ENCODE data around the gene RNF112. TPM values are rescaled to one million over a fixed set of nuclear protein-coding genes. Genes with fewer than 3 reads are reported as not detected.
A peak's percentile ranks its signal among the peaks of the same experiment; 100 is the strongest.

The RNF112 gene
- total RNA-seq, 1 experiment from 2014 or later: 4.9 TPM

DNA sequence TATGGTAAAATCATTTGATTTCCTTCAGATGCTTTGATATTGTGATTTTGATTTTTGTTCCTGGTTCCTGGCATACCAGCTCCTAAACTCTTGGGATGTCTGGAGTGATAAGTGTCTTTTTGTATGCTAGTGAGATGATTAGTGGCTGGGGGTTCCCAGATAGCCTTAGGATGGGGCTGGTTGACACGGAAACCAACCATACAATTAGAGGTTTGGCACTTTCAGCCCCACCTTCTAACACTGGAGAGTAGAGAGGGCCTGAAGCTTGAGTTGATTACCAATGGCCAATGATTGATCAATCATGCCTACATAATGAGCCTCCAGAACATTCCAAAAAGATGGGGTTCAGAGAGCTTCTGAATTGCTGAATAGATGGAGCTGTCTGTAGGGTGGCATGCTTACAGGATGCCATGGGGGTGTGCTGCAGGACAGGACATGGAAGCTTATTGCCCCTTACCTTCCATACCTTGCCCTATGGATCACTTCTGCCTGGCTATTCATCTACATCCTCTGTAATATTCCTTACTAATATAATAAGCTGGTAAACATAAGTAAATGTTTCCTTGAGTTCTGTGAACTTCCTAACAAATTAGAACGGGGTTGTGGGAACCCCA is 22.8 kb downstream of the RNF112 start:
- Mint-ChIP-seq H3K4me3 (no peak overlapping the region; the same call in 1 of the 2 replicates), H3K27ac (peak overlapping the region; percentile 60), H3K9me3 (no peaks in the 10 kb centered on the region), H3K4me1 (peaks cover 59% of the 10 kb centered on the region), H3K36me3 (no peaks in the 10 kb centered on the region), H3K27me3 (ENCODE audit: low read depth) (no peaks in the 10 kb centered on the region)
- DNase-seq (ENCODE audit: low spot score) (no peak), ATAC-seq (peak; percentile 54)
- no peak for TF ChIP-seq ATF1 (CRISPR knock-in tag; IDR thresholded peaks at IDR 0.05)
- no peak for TF ChIP-seq SMAD3 (CRISPR knock-in tag; IDR thresholded peaks at IDR 0.05; ENCODE audit: borderline replicate concordance)
- no peak for TF ChIP-seq ESRRA (CRISPR knock-in tag; IDR thresholded peaks at IDR 0.05; ENCODE audit: borderline replicate concordance)
- TF ChIP-seq, protein P1, sequence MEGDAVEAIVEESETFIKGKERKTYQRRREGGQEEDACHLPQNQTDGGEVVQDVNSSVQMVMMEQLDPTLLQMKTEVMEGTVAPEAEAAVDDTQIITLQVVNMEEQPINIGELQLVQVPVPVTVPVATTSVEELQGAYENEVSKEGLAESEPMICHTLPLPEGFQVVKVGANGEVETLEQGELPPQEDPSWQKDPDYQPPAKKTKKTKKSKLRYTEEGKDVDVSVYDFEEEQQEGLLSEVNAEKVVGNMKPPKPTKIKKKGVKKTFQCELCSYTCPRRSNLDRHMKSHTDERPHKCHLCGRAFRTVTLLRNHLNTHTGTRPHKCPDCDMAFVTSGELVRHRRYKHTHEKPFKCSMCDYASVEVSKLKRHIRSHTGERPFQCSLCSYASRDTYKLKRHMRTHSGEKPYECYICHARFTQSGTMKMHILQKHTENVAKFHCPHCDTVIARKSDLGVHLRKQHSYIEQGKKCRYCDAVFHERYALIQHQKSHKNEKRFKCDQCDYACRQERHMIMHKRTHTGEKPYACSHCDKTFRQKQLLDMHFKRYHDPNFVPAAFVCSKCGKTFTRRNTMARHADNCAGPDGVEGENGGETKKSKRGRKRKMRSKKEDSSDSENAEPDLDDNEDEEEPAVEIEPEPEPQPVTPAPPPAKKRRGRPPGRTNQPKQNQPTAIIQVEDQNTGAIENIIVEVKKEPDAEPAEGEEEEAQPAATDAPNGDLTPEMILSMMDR (IDR thresholded peaks at IDR 0.05): no peak
- no peak for TF ChIP-seq TCF7 (CRISPR knock-in tag; IDR thresholded peaks at IDR 0.05; ENCODE audit: low read depth)
- TF ChIP-seq CREB1 (CRISPR knock-in tag; IDR thresholded peaks at IDR 0.05): no peak
- TF ChIP-seq, protein P2, sequence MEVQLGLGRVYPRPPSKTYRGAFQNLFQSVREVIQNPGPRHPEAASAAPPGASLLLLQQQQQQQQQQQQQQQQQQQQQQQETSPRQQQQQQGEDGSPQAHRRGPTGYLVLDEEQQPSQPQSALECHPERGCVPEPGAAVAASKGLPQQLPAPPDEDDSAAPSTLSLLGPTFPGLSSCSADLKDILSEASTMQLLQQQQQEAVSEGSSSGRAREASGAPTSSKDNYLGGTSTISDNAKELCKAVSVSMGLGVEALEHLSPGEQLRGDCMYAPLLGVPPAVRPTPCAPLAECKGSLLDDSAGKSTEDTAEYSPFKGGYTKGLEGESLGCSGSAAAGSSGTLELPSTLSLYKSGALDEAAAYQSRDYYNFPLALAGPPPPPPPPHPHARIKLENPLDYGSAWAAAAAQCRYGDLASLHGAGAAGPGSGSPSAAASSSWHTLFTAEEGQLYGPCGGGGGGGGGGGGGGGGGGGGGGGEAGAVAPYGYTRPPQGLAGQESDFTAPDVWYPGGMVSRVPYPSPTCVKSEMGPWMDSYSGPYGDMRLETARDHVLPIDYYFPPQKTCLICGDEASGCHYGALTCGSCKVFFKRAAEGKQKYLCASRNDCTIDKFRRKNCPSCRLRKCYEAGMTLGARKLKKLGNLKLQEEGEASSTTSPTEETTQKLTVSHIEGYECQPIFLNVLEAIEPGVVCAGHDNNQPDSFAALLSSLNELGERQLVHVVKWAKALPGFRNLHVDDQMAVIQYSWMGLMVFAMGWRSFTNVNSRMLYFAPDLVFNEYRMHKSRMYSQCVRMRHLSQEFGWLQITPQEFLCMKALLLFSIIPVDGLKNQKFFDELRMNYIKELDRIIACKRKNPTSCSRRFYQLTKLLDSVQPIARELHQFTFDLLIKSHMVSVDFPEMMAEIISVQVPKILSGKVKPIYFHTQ (CRISPR knock-in tag; IDR thresholded peaks at IDR 0.05): no peak
- TF ChIP-seq, protein P3, sequence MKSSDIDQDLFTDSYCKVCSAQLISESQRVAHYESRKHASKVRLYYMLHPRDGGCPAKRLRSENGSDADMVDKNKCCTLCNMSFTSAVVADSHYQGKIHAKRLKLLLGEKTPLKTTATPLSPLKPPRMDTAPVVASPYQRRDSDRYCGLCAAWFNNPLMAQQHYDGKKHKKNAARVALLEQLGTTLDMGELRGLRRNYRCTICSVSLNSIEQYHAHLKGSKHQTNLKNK (CRISPR knock-in tag; IDR thresholded peaks at IDR 0.05): no peak
- TF ChIP-seq, protein P4, sequence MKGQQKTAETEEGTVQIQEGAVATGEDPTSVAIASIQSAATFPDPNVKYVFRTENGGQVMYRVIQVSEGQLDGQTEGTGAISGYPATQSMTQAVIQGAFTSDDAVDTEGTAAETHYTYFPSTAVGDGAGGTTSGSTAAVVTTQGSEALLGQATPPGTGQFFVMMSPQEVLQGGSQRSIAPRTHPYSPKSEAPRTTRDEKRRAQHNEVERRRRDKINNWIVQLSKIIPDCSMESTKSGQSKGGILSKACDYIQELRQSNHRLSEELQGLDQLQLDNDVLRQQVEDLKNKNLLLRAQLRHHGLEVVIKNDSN (CRISPR knock-in tag; IDR thresholded peaks at IDR 0.05): no peak
- no peak for TF ChIP-seq NFE2L1 (CRISPR knock-in tag; IDR thresholded peaks at IDR 0.05)
- no peak for TF ChIP-seq GRHL2 (CRISPR knock-in tag; IDR thresholded peaks at IDR 0.05; ENCODE audit: insufficient replicate concordance, severe bottlenecking)
- TF ChIP-seq FOXJ3 (CRISPR knock-in tag; IDR thresholded peaks at IDR 0.05; ENCODE audit: borderline replicate concordance): no peak
- no peak for TF ChIP-seq TEAD1 (CRISPR knock-in tag; IDR thresholded peaks at IDR 0.05)
- TF ChIP-seq, protein P5, sequence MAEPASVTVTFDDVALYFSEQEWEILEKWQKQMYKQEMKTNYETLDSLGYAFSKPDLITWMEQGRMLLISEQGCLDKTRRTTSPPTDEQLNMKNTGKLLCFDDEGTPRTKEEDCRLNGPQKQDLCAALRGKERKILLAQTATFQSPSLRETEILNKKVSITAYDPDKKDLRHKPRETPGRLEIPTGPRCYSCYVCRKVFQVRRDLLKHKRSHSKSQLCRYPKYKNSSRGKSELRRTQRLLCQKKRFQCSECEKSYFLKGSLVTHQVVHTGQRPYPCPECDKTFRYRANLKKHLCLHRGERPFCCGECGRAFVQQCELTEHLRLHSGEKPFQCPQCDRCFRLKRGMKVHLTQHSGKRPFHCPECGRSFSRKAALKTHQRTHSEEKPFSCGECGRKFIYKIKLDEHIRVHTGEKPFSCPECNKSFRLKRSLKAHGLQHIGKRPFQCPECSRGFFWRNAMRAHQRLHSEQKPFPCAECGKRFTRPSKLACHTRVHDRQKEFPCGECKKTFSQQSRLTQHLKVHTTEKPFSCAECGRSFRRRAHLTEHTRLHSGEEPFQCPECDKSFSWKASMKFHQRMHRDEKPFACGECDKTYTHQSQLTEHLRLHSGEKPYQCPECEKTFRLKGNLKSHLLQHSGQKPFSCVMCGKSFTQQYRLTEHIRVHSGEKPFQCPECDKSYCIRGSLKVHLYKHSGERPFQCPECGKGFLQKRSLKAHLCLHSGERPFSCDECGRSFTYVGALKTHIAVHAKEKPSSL (CRISPR knock-in tag; conservative IDR thresholded peaks at IDR 0.05): no peak
- TF ChIP-seq CBFB (CRISPR knock-in tag; IDR thresholded peaks at IDR 0.05; ENCODE audit: low read depth): no peak
- TF ChIP-seq NR3C1 (CRISPR knock-in tag; conservative IDR thresholded peaks at IDR 0.05; ENCODE audit: low read depth): no peak
- no peak for TF ChIP-seq ZNF671 (CRISPR knock-in tag; IDR thresholded peaks at IDR 0.05)
- ChIA-PET CTCF (interaction anchor here (0.7 to 4.3 kb wide), 22 partner anchors 9 to 333 kb away, joined by 3 to 32 read pairs (median 5); partner anchors contain the start of genes ALDH3A2, B9D1 and SLC47A2), POLR2A (interaction anchor here (2.0 kb wide), 1 partner anchor 56 kb away, joined by 10 read pairs; the partner anchor contains the start of gene MAPK7)

DNA sequence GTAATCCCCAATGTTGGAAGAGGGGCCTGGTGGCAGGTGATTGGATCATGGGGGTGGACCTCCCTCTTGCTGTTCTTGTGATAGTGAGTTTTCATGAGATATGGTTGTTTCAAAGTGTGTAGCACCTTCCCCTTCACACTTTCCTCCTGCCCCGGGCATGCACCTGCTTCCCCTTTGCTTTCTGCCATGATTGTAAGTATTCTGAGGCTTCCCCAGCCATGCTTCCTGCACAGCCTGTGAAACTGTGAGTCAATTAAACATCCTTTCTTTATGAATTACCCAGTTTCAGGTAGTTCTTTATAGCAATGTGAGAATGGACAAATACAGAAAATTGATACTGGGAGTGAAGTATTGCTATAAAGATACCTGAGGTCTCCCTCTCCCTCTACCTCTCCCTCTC is 29.4 kb downstream of the RNF112 start:
- peaks cover 25% of the 10 kb centered on the region for H3K4me1 Mint-ChIP-seq
- peaks cover 38% of the 10 kb centered on the region for H3K9me3 Mint-ChIP-seq
- no peak overlapping the region for H3K4me3 Mint-ChIP-seq
- POLR2A ChIA-PET: no interaction called here
- CTCF ChIA-PET: no interaction called here
- ATAC-seq (no peak), DNase-seq (ENCODE audit: low spot score) (no peak)
- H3K36me3 Mint-ChIP-seq: peaks cover 44% of the 10 kb centered on the region
- H3K27ac Mint-ChIP-seq: no peak overlapping the region
- peaks cover 10% of the 10 kb centered on the region for H3K27me3 Mint-ChIP-seq (ENCODE audit: low read depth)
- no peak for TF ChIP-seq OVOL2 (CRISPR knock-in tag; IDR thresholded peaks at IDR 0.05; ENCODE audit: borderline replicate concordance)
- TF ChIP-seq ELF4 (CRISPR knock-in tag; IDR thresholded peaks at IDR 0.05; ENCODE audit: low read depth): no peak
- TF ChIP-seq, protein P6, sequence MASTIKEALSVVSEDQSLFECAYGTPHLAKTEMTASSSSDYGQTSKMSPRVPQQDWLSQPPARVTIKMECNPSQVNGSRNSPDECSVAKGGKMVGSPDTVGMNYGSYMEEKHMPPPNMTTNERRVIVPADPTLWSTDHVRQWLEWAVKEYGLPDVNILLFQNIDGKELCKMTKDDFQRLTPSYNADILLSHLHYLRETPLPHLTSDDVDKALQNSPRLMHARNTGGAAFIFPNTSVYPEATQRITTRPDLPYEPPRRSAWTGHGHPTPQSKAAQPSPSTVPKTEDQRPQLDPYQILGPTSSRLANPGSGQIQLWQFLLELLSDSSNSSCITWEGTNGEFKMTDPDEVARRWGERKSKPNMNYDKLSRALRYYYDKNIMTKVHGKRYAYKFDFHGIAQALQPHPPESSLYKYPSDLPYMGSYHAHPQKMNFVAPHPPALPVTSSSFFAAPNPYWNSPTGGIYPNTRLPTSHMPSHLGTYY (CRISPR knock-in tag; IDR thresholded peaks at IDR 0.05): no peak
- no peak for TF ChIP-seq EMX1 (CRISPR knock-in tag; IDR thresholded peaks at IDR 0.05)
- no peak for TF ChIP-seq MYBL2 (CRISPR knock-in tag; IDR thresholded peaks at IDR 0.05)
- TF ChIP-seq NR1H2 (CRISPR knock-in tag; IDR thresholded peaks at IDR 0.05): no peak
- no peak for TF ChIP-seq ZNF317 (CRISPR knock-in tag; IDR thresholded peaks at IDR 0.05; ENCODE audit: borderline replicate concordance, low read depth)
